CD4-positive, alpha-beta memory T cell (primary cell): Measurements from ENCODE around the gene ZBTB32. TPM values are rescaled to one million over a fixed set of nuclear protein-coding genes. Genes with fewer than 3 reads are reported as not detected.

ENCODE experiments used
- CTCF ChIA-PET: fragments of 350-600 bp; sonication (Branson Sonifier 250); formaldehyde crosslinking; loops from one replicate; lab custom pipeline; 2021; ENCODE audit warnings: inconsistent platforms; ENCODE audit not compliant: partially characterized antibody; lab: Charles Lee
- POLR2A ChIA-PET: fragments of 350-600 bp; sonication (Branson Sonifier 250); formaldehyde crosslinking; loops from one replicate; lab custom pipeline; 2021; ENCODE audit not compliant: partially characterized antibody; lab: Charles Lee
- DNase-seq, 5 donors: peaks; one replicate each; pipeline versions ENCODE4 v3.0.0 to v3.0.0-alpha.2; 2020 to 2022; ENCODE audit warnings: mixed read lengths in 1 of 5
- H3K27ac ChIP-seq: one replicate; pipeline ENCODE4 v1.7.0; 2013; ENCODE audit warnings: low read depth, low read length
- H3K27me3 ChIP-seq: 2 replicates; pipeline ENCODE4 v1.7.0; 2013; ENCODE audit warnings: mild to moderate bottlenecking, low read length, moderate library complexity; ENCODE audit not compliant: insufficient read depth
- H3K36me3 ChIP-seq: 2 replicates; pipeline ENCODE4 v1.7.0; 2013; ENCODE audit warnings: mild to moderate bottlenecking, low read length, moderate library complexity; ENCODE audit not compliant: insufficient read depth
- H3K4me1 ChIP-seq: 2 replicates; pipeline ENCODE4 v1.7.0; 2013; ENCODE audit warnings: mild to moderate bottlenecking, low read length, moderate library complexity; ENCODE audit not compliant: insufficient read depth
- H3K4me3 ChIP-seq, 2 donors: one replicate each; pipeline ENCODE4 v1.7.0; 2013; ENCODE audit warnings: low read length in 2 of 2, mild to moderate bottlenecking in 1 of 2
- H3K9me3 ChIP-seq, 2 donors: one replicate each; pipeline ENCODE4 v1.7.0; 2013; ENCODE audit warnings: low read length in 2 of 2, control low read depth in 1 of 2; ENCODE audit not compliant: control insufficient read depth in 1 of 2
- H3K27ac Mint-ChIP-seq, 7 donors: one replicate each; pipeline ENCODE4 v1.8.0; 2020 to 2021; ENCODE audit warnings: mixed read lengths in 7 of 7, mild to moderate bottlenecking in 6 of 7, inconsistent platforms in 3 of 7, moderate library complexity in 3 of 7
- H3K27me3 Mint-ChIP-seq, 2 donors: one replicate each; pipeline ENCODE4 v1.8.0; 2020 to 2021; ENCODE audit warnings: mixed read lengths in 2 of 2
- H3K36me3 Mint-ChIP-seq, 2 donors: one replicate each; pipeline ENCODE4 v1.8.0; 2020 to 2021; ENCODE audit warnings: mixed read lengths in 2 of 2, inconsistent platforms in 1 of 2, mild to moderate bottlenecking in 1 of 2
- H3K4me1 Mint-ChIP-seq, 4 donors: one replicate each; pipeline ENCODE4 v1.8.0; 2020 to 2021; ENCODE audit warnings: mixed read lengths in 4 of 4, mild to moderate bottlenecking in 1 of 4
- H3K4me3 Mint-ChIP-seq, 8 donors: one replicate each; pipeline ENCODE4 v1.8.0; 2020 to 2021; ENCODE audit warnings: mixed read lengths in 8 of 8, mild to moderate bottlenecking in 7 of 8, moderate library complexity in 6 of 8, inconsistent platforms in 3 of 8
- H3K9me3 Mint-ChIP-seq, 8 donors: one replicate each; pipeline ENCODE4 v1.8.0; 2020 to 2021; ENCODE audit warnings: mixed read lengths in 8 of 8, mild to moderate bottlenecking in 5 of 8, inconsistent platforms in 3 of 8, moderate library complexity in 1 of 8
- intact Hi-C: fragments of 100-400 bp; cut with micrococcal nuclease; formaldehyde crosslinking; loops from one replicate; pipeline ENCODE4 v1.15.1; 2023
- polyA plus RNA-seq, 2 donors: library from polyadenylated mRNA; unstranded; fragments of 300-500 nt; fragmentation: Illumina TruSeq; gene quantifications; one replicate each; pipeline ENCODE4 v1.2.3, GENCODE V29; 2021
- total RNA-seq, 2 experiments: library from RNA; stranded (reverse); gene quantifications; one replicate each; pipeline ENCODE4 v1.2.3, GENCODE V29; 2021

ZBTB32 gene
- total and polyA plus RNA-seq, 4 experiments from 2014 or later, result 0.45 to 0.50 (median 0.49) TPM; not detected in 1

DNA sequence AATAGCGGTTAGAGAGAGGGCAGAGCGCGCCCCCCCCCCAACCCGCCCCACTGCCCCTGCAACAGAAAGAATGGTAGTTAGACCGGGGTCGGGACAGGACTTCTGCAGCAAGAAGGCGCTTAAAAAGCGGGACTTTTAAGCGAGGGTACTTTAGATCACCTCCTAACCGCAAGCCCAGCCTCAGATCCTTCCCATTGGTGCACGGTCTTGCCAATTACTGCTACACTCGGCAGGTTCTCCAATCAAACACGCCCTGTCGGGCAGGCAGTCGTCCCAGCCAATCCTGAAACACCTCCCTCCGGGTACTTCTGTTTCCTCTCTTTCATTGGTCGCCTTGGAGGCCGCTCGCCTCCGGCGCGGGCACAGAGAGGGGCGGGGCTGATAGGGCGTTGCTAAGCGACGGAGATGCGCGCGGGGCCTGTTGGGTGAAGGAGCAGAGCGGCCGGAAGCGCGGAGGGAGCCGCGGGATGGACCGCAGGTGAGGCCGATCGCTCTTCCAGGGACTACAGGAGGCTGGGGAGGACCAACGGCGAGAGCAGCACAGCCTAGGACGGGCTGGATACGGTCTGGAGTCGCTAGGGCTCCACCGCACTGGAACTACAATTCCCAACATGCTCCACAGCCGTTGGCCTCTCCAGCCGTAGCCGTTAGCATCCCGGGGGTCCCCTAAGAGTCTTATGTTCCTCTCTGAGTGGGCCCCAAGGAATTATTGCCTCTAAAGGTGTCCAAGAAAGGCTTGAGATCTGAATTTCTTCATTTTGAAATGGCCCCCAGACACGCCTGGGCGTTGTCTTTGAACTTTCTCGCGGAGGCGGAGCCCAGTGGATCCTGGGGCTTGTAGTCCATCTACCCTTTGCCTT, 53.6 kb downstream of the ZBTB32 start, which contains the start of gene PROSER3:
Gene PROSER3, plus strand, starts transcription at position 428 of the 860 bp plus-strand sequence. Its CDS starts 40 bp downstream, at position 468.
- POLR2A ChIA-PET, result interaction anchor here (0.7 to 3.6 kb wide), 5 partner anchors 10 to 56 kb away, joined by 3 to 23 read pairs (median 16); partner anchors contain the start of genes IGFLR1, LIN37, PSENEN and U2AF1L4
- Histone ChIP-seq H3K36me3 (peaks cover 15% of the 10 kb centered on the region), H3K27me3 (no peaks in the 10 kb centered on the region), H3K9me3 (no peaks in the 10 kb centered on the region), H3K27ac (peak within 1 kb of the TSS; percentile 89), H3K4me3 (peak within 1 kb of the TSS; percentile 90 to 91), H3K4me1 (peaks cover 36% of the 10 kb centered on the region)
- peaks cover 17 to 40% (median 27%) of the 10 kb centered on the region in 4 donors for H3K4me1 Mint-ChIP-seq
- intact Hi-C loops, result loop anchor here (1.0 kb wide), 4 partner anchors 10 to 173 kb away; partner anchors contain the start of genes ARHGAP33 and LIN37
- H3K4me3 Mint-ChIP-seq, result peak within 1 kb of the TSS; percentile 94 to 100 (median 98)
- peak; percentile 99 to 100 (median 100) for DNase-seq
- CTCF ChIA-PET, result interaction anchor here (1.3 kb wide), 2 partner anchors 10 to 247 kb away, joined by 3 to 5 read pairs; partner anchors contain the start of gene LIN37
- peaks cover 0 to 2% of the 10 kb centered on the region in 2 donors for H3K27me3 Mint-ChIP-seq
- peaks cover 11 to 28% of the 10 kb centered on the region in 2 donors for H3K36me3 Mint-ChIP-seq
- peak within 1 kb of the TSS; percentile 94 to 99 (median 97) for H3K27ac Mint-ChIP-seq
- peaks cover 0 to 3% (median 0%) of the 10 kb centered on the region in 8 donors for H3K9me3 Mint-ChIP-seq

DNA sequence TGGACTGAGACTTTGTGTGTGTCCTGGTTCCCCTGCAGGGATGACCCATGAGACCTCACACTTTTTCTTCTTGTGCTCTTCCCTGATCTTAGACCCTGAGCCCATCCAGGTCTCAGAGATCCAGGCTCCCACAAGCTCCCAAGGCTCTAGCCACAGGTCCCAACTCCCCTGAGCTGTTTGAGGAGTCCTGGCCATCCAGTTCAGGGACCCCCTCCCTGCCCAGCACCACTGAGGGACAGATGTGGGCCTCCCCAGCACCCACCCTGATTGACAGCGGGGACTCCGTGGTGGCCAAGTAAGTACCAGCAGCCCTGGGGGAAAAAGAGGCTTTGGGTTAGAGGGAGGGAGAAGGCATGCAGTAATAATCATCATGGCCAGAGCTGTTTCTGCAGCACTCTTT, 55.3 kb downstream of the ZBTB32 start:
- Mint-ChIP-seq H3K4me1 (peaks cover 17 to 40% (median 27%) of the 10 kb centered on the region in 4 donors), H3K4me3 (peak overlapping the region in 7 of 8 donors; percentile 6 to 81 (median 68)), H3K36me3 (peaks cover 10 to 17% of the 10 kb centered on the region in 2 donors), H3K27ac (peak overlapping the region in 4 of 7 donors; percentile 19 to 62 (median 35)), H3K9me3 (peaks cover 0 to 3% (median 0%) of the 10 kb centered on the region in 8 donors), H3K27me3 (peaks cover 0 to 2% of the 10 kb centered on the region in 2 donors)
- CTCF ChIA-PET, result interaction anchor here (0.6 kb wide), 1 partner anchor 62 kb away, joined by 3 read pairs; no protein-coding TSS in a partner anchor
- Histone ChIP-seq H3K9me3 (no peaks in the 10 kb centered on the region), H3K4me3 (no peak overlapping the region), H3K27me3 (no peaks in the 10 kb centered on the region), H3K27ac (no peak overlapping the region), H3K4me1 (peaks cover 36% of the 10 kb centered on the region), H3K36me3 (peaks cover 5% of the 10 kb centered on the region)
- DNase-seq, result no peak
- intact Hi-C loops, result no loop called here
- POLR2A ChIA-PET, result interaction anchor here (1.2 to 1.3 kb wide), 3 partner anchors 8 to 17 kb away, joined by 3 to 4 read pairs (median 4); partner anchors contain the start of genes IGFLR1 and LIN37

DNA sequence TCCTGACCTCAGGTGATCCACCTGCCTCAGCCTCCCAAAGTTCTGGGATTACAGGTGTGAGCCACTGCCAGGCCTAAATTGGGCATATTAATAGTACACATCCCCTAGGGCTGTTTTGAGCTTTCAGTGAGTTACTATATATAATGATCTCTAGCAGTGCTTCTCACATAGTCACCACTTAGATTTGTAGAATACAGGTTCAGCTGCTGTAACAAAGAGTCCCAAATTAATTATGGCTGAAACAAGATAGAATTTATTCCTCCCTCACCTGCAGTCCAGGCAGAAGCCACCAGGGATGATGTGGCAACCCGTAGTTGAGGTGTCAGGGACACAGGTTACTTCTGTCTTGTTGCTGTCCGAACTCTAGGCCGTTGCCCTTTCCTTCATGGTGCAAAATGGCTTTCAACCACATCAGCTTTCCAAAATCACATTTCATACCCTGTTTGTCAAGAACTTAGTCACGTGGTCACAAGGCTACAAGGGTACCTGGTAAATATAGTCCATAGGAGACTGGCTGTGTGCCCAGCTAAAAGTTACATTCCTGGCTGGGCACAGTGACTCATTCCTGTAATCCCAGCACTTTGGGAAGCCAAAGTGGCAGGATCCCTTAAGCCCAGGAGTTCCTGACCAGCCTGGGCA, 56.5 kb downstream of the ZBTB32 start:
- H3K4me3 Mint-ChIP-seq, result peak overlapping the region in 1 of 8 donors; percentile 15

DNA sequence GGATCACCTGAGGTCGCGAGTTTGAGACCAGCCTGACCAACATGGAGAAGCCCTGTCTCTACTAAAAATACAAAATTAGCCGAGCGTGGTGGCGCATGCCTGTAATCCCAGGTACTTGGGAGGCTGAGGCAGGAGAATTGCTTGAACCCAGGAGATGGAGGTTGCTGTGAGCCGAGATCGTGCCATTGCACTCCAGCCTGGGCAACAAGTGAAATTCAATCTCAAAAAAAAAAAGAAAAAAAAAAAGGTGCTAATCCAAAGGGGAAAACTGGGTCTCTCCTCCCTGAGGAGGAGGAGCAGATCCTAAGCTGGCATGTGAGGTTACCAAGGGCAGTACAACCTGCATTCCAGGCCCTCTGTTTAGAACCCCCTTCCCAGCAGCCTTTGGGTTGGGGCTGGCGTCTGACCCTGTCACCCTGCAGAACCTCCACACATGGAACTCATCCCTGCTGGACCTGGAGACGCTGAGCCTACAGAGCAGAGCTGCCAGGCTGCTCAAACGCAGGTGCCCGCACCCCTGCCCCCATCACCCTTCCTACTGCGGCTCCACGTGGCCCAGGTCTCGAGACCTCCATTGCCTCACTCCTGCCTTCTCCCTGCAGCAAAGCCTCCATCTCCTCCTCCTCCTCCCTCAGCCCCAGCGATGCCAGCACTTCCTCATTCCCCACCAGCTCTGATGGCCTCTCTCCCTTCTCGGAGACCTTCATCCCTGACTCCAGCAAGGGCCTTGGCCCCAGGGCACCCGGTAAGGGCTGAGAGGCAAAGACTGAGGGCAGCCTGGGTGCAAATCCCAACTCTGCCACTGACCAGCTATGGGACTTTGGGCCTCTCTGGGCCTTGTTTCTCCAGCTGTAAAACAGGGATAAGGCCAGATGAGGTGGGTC, 60.3 kb downstream of the ZBTB32 start:
- Histone ChIP-seq H3K27me3 (no peaks in the 10 kb centered on the region), H3K36me3 (peaks cover 13% of the 10 kb centered on the region), H3K4me3 (no peak overlapping the region), H3K4me1 (peaks cover 3% of the 10 kb centered on the region), H3K9me3 (no peaks in the 10 kb centered on the region), H3K27ac (no peak overlapping the region)
- POLR2A ChIA-PET, result no interaction called here
- peaks cover 0 to 2% (median 0%) of the 10 kb centered on the region in 8 donors for H3K9me3 Mint-ChIP-seq
- CTCF ChIA-PET, result no interaction called here
- intact Hi-C loops, result no loop called here
- H3K4me1 Mint-ChIP-seq, result peaks cover 0 to 3% (median 2%) of the 10 kb centered on the region in 4 donors
- H3K4me3 Mint-ChIP-seq, result no peak overlapping the region
- no peak overlapping the region for H3K27ac Mint-ChIP-seq
- no peaks in the 10 kb centered on the region for H3K27me3 Mint-ChIP-seq
- peaks cover 9 to 34% of the 10 kb centered on the region in 2 donors for H3K36me3 Mint-ChIP-seq
- DNase-seq, result no peak

More for the DNA sequence above, 56.5 kb downstream of the ZBTB32 start:
- ChIA-PET CTCF (no interaction called here), POLR2A (interaction anchor here (0.6 to 1.3 kb wide), 6 partner anchors 9 to 1461 kb away, joined by 3 to 4 read pairs (median 4); partner anchors contain the start of genes IGFLR1 and LIN37)
- peaks cover 8 to 24% of the 10 kb centered on the region in 2 donors for H3K36me3 Mint-ChIP-seq
- peaks cover 29% of the 10 kb centered on the region for H3K4me1 ChIP-seq
- H3K27ac Mint-ChIP-seq, result no peak overlapping the region
- peaks cover 8% of the 10 kb centered on the region for H3K36me3 ChIP-seq
- H3K4me3 ChIP-seq, result no peak overlapping the region
- H3K9me3 ChIP-seq, result no peaks in the 10 kb centered on the region
- no peak for DNase-seq
- H3K9me3 Mint-ChIP-seq, result peaks cover 0 to 3% (median 0%) of the 10 kb centered on the region in 8 donors
- H3K4me1 Mint-ChIP-seq, result peaks cover 14 to 34% (median 22%) of the 10 kb centered on the region in 4 donors
- no peaks in the 10 kb centered on the region for H3K27me3 ChIP-seq
- H3K27me3 Mint-ChIP-seq, result peaks cover 0 to 2% of the 10 kb centered on the region in 2 donors
- intact Hi-C loops, result no loop called here
- H3K27ac ChIP-seq, result no peak overlapping the region

Other genes starting within 250 kb of the ZBTB32 start
- gene KRTDAP, start 214.1 kb upstream of the ZBTB32 start, total RNA-seq, result not detected
- not detected for gene KRTDAP, start 214.1 kb upstream of the ZBTB32 start, polyA plus RNA-seq
- 1 to 10 TPM in 1 of 2 experiments, under 1 TPM in 1; 0.97 to 1.4 TPM for gene DMKN, start 190.9 kb upstream of the ZBTB32 start, total RNA-seq
- under 1 TPM in 1 of 2 donors, not detected in 1; 0.89 TPM for gene DMKN, start 190.9 kb upstream of the ZBTB32 start, polyA plus RNA-seq
- not detected for gene SBSN, start 176.2 kb upstream of the ZBTB32 start, total RNA-seq
- gene SBSN, start 176.2 kb upstream of the ZBTB32 start, polyA plus RNA-seq, result not detected
- gene GAPDHS, start 171.1 kb upstream of the ZBTB32 start, total RNA-seq, result not detected
- gene GAPDHS, start 171.1 kb upstream of the ZBTB32 start, polyA plus RNA-seq, result not detected
- 10 to 100 TPM; 41.3 to 41.9 TPM for gene TMEM147, start 158.9 kb upstream of the ZBTB32 start, total RNA-seq
- gene TMEM147, start 158.9 kb upstream of the ZBTB32 start, polyA plus RNA-seq, result 100 to 1,000 TPM; 160 to 189 TPM
- not detected for gene ATP4A, start 140.9 kb upstream of the ZBTB32 start, total RNA-seq
- not detected for gene ATP4A, start 140.9 kb upstream of the ZBTB32 start, polyA plus RNA-seq
- not detected for gene PMIS2, start 118.4 kb upstream of the ZBTB32 start, total RNA-seq
- not detected for gene PMIS2, start 118.4 kb upstream of the ZBTB32 start, polyA plus RNA-seq
- 10 to 100 TPM; 28.2 to 29.3 TPM for gene HAUS5, start 91.8 kb upstream of the ZBTB32 start, total RNA-seq
- gene HAUS5, start 91.8 kb upstream of the ZBTB32 start, polyA plus RNA-seq, result 1 to 10 TPM; 7.8 to 9.4 TPM
- gene RBM42, start 75.5 kb upstream of the ZBTB32 start, total RNA-seq, result 10 to 100 TPM; 53.0 to 55.8 TPM
- 10 to 100 TPM; 42.9 to 61.0 TPM for gene RBM42, start 75.5 kb upstream of the ZBTB32 start, polyA plus RNA-seq
- gene ETV2, start 62.8 kb upstream of the ZBTB32 start, total RNA-seq, result 1 to 10 TPM in 1 of 2 experiments, not detected in 1; 1.3 TPM
- gene ETV2, start 62.8 kb upstream of the ZBTB32 start, polyA plus RNA-seq, result 1 to 10 TPM; 1.1 to 1.2 TPM
- gene COX6B1, start 56.2 kb upstream of the ZBTB32 start, total RNA-seq, result 100 to 1,000 TPM; 212 to 250 TPM
- gene COX6B1, start 56.2 kb upstream of the ZBTB32 start, polyA plus RNA-seq, result 100 to 1,000 TPM; 747 to 810 TPM
- gene UPK1A, start 38.0 kb upstream of the ZBTB32 start, total RNA-seq, result under 1 TPM; 0.55 to 0.72 TPM
- not detected for gene UPK1A, start 38.0 kb upstream of the ZBTB32 start, polyA plus RNA-seq
- gene KMT2B, start 13.4 kb downstream of the ZBTB32 start, total RNA-seq, result 10 to 100 TPM; 83.4 to 84.3 TPM
- 1 to 10 TPM in 1 of 2 donors, not detected in 1; 2.8 TPM for gene KMT2B, start 13.4 kb downstream of the ZBTB32 start, polyA plus RNA-seq
- gene IGFLR1, start 37.9 kb downstream of the ZBTB32 start, total RNA-seq, result 100 to 1,000 TPM; 119 to 124 TPM
- gene IGFLR1, start 37.9 kb downstream of the ZBTB32 start, polyA plus RNA-seq, result 10 to 100 TPM; 93.9 to 99.5 TPM
- gene U2AF1L4, start 40.9 kb downstream of the ZBTB32 start, total RNA-seq, result 10 to 100 TPM; 60.5 to 65.2 TPM
- gene U2AF1L4, start 40.9 kb downstream of the ZBTB32 start, polyA plus RNA-seq, result 10 to 100 TPM; 48.7 to 50.9 TPM
- 10 to 100 TPM; 27.2 TPM for gene PSENEN, start 41.1 kb downstream of the ZBTB32 start, total RNA-seq
- gene PSENEN, start 41.1 kb downstream of the ZBTB32 start, polyA plus RNA-seq, result 10 to 100 TPM; 84.6 to 89.9 TPM
- gene LIN37, start 44.0 kb downstream of the ZBTB32 start, total RNA-seq, result 10 to 100 TPM; 26.3 to 29.4 TPM
- 10 to 100 TPM in 1 of 2 donors, 1 to 10 TPM in 1; 8.3 to 13.3 TPM for gene LIN37, start 44.0 kb downstream of the ZBTB32 start, polyA plus RNA-seq
- gene HSPB6, start 52.5 kb downstream of the ZBTB32 start, total RNA-seq, result not detected
- gene HSPB6, start 52.5 kb downstream of the ZBTB32 start, polyA plus RNA-seq, result not detected
- gene PROSER3, start 53.6 kb downstream of the ZBTB32 start, total RNA-seq, result 10 to 100 TPM; 45.1 to 46.5 TPM
- gene PROSER3, start 53.6 kb downstream of the ZBTB32 start, polyA plus RNA-seq, result 10 to 100 TPM in 1 of 2 donors, 1 to 10 TPM in 1; 2.0 to 11.8 TPM
- 10 to 100 TPM; 15.8 to 19.4 TPM for gene ARHGAP33, start 71.0 kb downstream of the ZBTB32 start, total RNA-seq
- under 1 TPM in 1 of 2 donors, not detected in 1; 0.29 TPM for gene ARHGAP33, start 71.0 kb downstream of the ZBTB32 start, polyA plus RNA-seq
- not detected for gene PRODH2, start 108.3 kb downstream of the ZBTB32 start, total RNA-seq
- not detected for gene PRODH2, start 108.3 kb downstream of the ZBTB32 start, polyA plus RNA-seq
- gene NPHS1, start 147.9 kb downstream of the ZBTB32 start, total RNA-seq, result not detected
- gene NPHS1, start 147.9 kb downstream of the ZBTB32 start, polyA plus RNA-seq, result not detected
- gene KIRREL2, start 152.4 kb downstream of the ZBTB32 start, total RNA-seq, result not detected
- under 1 TPM in 1 of 2 donors, not detected in 1; 0.08 TPM for gene KIRREL2, start 152.4 kb downstream of the ZBTB32 start, polyA plus RNA-seq
- not detected for gene APLP1, start 164.0 kb downstream of the ZBTB32 start, total RNA-seq
- gene APLP1, start 164.0 kb downstream of the ZBTB32 start, polyA plus RNA-seq, result under 1 TPM in 1 of 2 donors, not detected in 1; 0.70 TPM
- gene NFKBID, start 196.0 kb downstream of the ZBTB32 start, total RNA-seq, result 10 to 100 TPM; 36.6 to 50.0 TPM
- 1 to 10 TPM; 1.3 to 7.1 TPM for gene NFKBID, start 196.0 kb downstream of the ZBTB32 start, polyA plus RNA-seq
- 10 to 100 TPM; 66.2 to 75.2 TPM for gene HCST, start 198.0 kb downstream of the ZBTB32 start, total RNA-seq
- gene HCST, start 198.0 kb downstream of the ZBTB32 start, polyA plus RNA-seq, result 100 to 1,000 TPM; 567 to 684 TPM
- 10 to 100 TPM; 12.7 to 17.3 TPM for gene TYROBP, start 203.7 kb downstream of the ZBTB32 start, total RNA-seq
- 1 to 10 TPM; 2.3 to 2.5 TPM for gene TYROBP, start 203.7 kb downstream of the ZBTB32 start, polyA plus RNA-seq
- gene LRFN3, start 231.8 kb downstream of the ZBTB32 start, total RNA-seq, result 10 to 100 TPM; 15.7 to 16.3 TPM
- 1 to 10 TPM in 1 of 2 donors, under 1 TPM in 1; 0.45 to 2.4 TPM for gene LRFN3, start 231.8 kb downstream of the ZBTB32 start, polyA plus RNA-seq